Panc1 (cell line): Measurements from ENCODE around the gene RNF135. TPM values are rescaled to one million over a fixed set of nuclear protein-coding genes. Genes with fewer than 3 reads are reported as not detected.

ENCODE experiments used
- ATAC-seq: fragments of 200-7000 bp; cut with Tn5 transposase; 2 replicates; pipeline ENCODE4 v1.9.1; 2020; ENCODE audit warnings: mild to moderate bottlenecking, moderate library complexity
- BruUV-seq: library from RNA; stranded (reverse); fragments of 400-500 nt; replicated peaks from 2 replicates; lab custom pipeline; 2021; lab: Mats Ljungman, UMichigan
- CTCF ChIA-PET: fragments of 300-600 bp; sonication (Branson Sonifier 250); formaldehyde crosslinking; loops from one replicate; lab custom pipeline; 2022; ENCODE audit warnings: antibody characterized with exemption; lab: Charles Lee
- POLR2A ChIA-PET: fragments of 300-600 bp; sonication (Branson Sonifier 250); formaldehyde crosslinking; loops from one replicate; lab custom pipeline; 2022; ENCODE audit warnings: antibody characterized with exemption; lab: Charles Lee
- DNase-seq: peaks from one replicate; pipeline ENCODE4 v3.0.0-alpha.2; 2010; ENCODE audit warnings: low read depth, low spot score
- H3K27ac ChIP-seq: 2 replicates; pipeline ENCODE4 v1.5.1; 2011; ENCODE audit warnings: mild to moderate bottlenecking, low read length, inconsistent platforms
- H3K27me3 ChIP-seq: fragments of 200-500 bp; sonication (Bioruptor generic); 2 replicates; pipeline ENCODE4 v1.6.0; 2014; ENCODE audit warnings: low read length, inconsistent platforms; ENCODE audit not compliant: control insufficient read depth, insufficient read depth
- H3K36me3 ChIP-seq: fragments of 200-500 bp; sonication (Bioruptor generic); 2 replicates; pipeline ENCODE4 v1.5.1; 2014; ENCODE audit warnings: inconsistent platforms, mild to moderate bottlenecking, low read length, moderate library complexity; ENCODE audit not compliant: control insufficient read depth, insufficient read depth
- H3K4me1 ChIP-seq: 2 replicates; pipeline ENCODE4 v1.5.1; 2011; ENCODE audit warnings: inconsistent platforms, mild to moderate bottlenecking, low read length, moderate library complexity; ENCODE audit not compliant: control insufficient read depth, insufficient read depth
- H3K4me3 ChIP-seq, 2 experiments: 2 replicates each; pipeline ENCODE4 v1.5.1; 2011 to 2012; ENCODE audit warnings: low read depth in 2 of 2, low read length in 2 of 2, mild to moderate bottlenecking in 2 of 2, inconsistent platforms in 1 of 2, moderate library complexity in 1 of 2
- H3K9me3 ChIP-seq: fragments of 200-500 bp; sonication (Bioruptor generic); 2 replicates; pipeline ENCODE4 v1.5.1; 2014; ENCODE audit warnings: low read depth, mild to moderate bottlenecking, inconsistent platforms, low read length, moderate library complexity; ENCODE audit not compliant: control insufficient read depth, insufficient read depth
- POLR2AphosphoS5 ChIP-seq: IDR thresholded peaks from 2 replicates; pipeline ENCODE4 v1.6.1; 2012; ENCODE audit warnings: mild to moderate bottlenecking, low read depth, low read length, moderate library complexity
- SIN3A ChIP-seq: IDR thresholded peaks from 2 replicates; pipeline ENCODE4 v1.6.1; 2012; ENCODE audit warnings: low read depth, mild to moderate bottlenecking, low read length, moderate library complexity, borderline replicate concordance; ENCODE audit not compliant: insufficient read depth
- TCF7L2 ChIP-seq: IDR thresholded peaks from 2 replicates; pipeline ENCODE4 v1.6.1; 2011; ENCODE audit warnings: mild to moderate bottlenecking, low read depth, low read length, inconsistent platforms
- in situ Hi-C: cut with HindIII; loops from 2 replicates; pipeline ENCODE4 v1.10.0; 2016; ENCODE audit warnings: low sequenced_read_pairs, low pct_unique_long_range_greater_than_20kb
- intact Hi-C: fragments of 100-400 bp; cut with micrococcal nuclease; formaldehyde crosslinking; loops from one replicate; pipeline ENCODE4 v1.10.0; 2022; ENCODE audit not compliant: unreplicated experiment
- total RNA-seq: library from RNA; stranded (reverse); gene quantifications from one replicate; pipeline ENCODE4 v1.2.1, GENCODE V29; 2021; ENCODE audit not compliant: unreplicated experiment
- TF ChIP-seq, protein P1 (sequence below), 2 experiments: IDR thresholded peaks; 2 replicates each; pipeline ENCODE4 v1.6.1; 2011 to 2012; ENCODE audit warnings: low read depth in 2 of 2, control low read depth in 1 of 2, low read length in 1 of 2, mild to moderate bottlenecking in 1 of 2, moderate library complexity in 1 of 2; ENCODE audit not compliant: insufficient read depth in 1 of 2
- TF ChIP-seq, protein P2 (sequence below): fragments of 450-650 bp; IDR thresholded peaks from 2 replicates; pipeline ENCODE4 v1.5.1; 2017; ENCODE audit warnings: mild to moderate bottlenecking

RNF135 gene
- total RNA-seq, 1 experiment from 2014 or later, result 41.8 TPM

- no TSS peak for BruUV-seq
- CTCF ChIA-PET, result no interaction called here
- POLR2A ChIA-PET, result no interaction called here
- TF ChIP-seq, protein P1, sequence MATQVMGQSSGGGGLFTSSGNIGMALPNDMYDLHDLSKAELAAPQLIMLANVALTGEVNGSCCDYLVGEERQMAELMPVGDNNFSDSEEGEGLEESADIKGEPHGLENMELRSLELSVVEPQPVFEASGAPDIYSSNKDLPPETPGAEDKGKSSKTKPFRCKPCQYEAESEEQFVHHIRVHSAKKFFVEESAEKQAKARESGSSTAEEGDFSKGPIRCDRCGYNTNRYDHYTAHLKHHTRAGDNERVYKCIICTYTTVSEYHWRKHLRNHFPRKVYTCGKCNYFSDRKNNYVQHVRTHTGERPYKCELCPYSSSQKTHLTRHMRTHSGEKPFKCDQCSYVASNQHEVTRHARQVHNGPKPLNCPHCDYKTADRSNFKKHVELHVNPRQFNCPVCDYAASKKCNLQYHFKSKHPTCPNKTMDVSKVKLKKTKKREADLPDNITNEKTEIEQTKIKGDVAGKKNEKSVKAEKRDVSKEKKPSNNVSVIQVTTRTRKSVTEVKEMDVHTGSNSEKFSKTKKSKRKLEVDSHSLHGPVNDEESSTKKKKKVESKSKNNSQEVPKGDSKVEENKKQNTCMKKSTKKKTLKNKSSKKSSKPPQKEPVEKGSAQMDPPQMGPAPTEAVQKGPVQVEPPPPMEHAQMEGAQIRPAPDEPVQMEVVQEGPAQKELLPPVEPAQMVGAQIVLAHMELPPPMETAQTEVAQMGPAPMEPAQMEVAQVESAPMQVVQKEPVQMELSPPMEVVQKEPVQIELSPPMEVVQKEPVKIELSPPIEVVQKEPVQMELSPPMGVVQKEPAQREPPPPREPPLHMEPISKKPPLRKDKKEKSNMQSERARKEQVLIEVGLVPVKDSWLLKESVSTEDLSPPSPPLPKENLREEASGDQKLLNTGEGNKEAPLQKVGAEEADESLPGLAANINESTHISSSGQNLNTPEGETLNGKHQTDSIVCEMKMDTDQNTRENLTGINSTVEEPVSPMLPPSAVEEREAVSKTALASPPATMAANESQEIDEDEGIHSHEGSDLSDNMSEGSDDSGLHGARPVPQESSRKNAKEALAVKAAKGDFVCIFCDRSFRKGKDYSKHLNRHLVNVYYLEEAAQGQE (IDR thresholded peaks at IDR 0.05; ENCODE audit: insufficient read depth in 1 of 2, low read depth in 2 of 2, low read length in 1 of 2), result no peak
- TF ChIP-seq SIN3A (no peak), TCF7L2 (no peak), POLR2AphosphoS5 (no peak)
- TF ChIP-seq, protein P2, sequence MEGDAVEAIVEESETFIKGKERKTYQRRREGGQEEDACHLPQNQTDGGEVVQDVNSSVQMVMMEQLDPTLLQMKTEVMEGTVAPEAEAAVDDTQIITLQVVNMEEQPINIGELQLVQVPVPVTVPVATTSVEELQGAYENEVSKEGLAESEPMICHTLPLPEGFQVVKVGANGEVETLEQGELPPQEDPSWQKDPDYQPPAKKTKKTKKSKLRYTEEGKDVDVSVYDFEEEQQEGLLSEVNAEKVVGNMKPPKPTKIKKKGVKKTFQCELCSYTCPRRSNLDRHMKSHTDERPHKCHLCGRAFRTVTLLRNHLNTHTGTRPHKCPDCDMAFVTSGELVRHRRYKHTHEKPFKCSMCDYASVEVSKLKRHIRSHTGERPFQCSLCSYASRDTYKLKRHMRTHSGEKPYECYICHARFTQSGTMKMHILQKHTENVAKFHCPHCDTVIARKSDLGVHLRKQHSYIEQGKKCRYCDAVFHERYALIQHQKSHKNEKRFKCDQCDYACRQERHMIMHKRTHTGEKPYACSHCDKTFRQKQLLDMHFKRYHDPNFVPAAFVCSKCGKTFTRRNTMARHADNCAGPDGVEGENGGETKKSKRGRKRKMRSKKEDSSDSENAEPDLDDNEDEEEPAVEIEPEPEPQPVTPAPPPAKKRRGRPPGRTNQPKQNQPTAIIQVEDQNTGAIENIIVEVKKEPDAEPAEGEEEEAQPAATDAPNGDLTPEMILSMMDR, result no peak
- no peak for ATAC-seq
- no peak overlapping the region for H3K4me3 ChIP-seq
- DNase-seq, result no peak
- no peaks in the 10 kb centered on the region for H3K4me1 ChIP-seq
- H3K9me3 ChIP-seq, result no peaks in the 10 kb centered on the region
- no peaks in the 10 kb centered on the region for H3K27me3 ChIP-seq
- no peak overlapping the region for H3K27ac ChIP-seq
- in situ Hi-C loops (no loop called here), intact Hi-C loops (no loop called here)
- H3K36me3 ChIP-seq, result no peaks in the 10 kb centered on the region
Observed at GRCh38 chr17:30990458-30990857, 19.6 kb downstream of the RNF135 start.

DNA sequence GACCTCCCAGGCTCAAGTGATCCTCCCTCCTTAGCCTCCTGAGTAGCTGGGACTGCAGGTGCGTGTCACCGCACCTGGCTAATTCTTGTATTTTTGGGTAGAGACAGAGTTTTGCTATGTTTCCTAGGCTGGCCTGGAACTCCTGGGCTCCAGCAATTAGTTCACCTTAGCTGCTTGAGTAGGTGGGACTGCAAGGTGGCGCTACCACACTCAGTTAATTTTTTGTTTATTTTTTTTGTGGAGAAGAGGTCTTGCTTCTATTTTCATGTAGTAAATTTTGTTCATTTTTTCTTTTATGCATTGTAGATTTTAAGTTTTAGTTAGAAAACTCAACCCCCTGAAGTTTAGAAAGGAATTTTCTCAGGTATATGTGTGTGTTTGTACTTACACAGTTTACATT, 21.7 kb downstream of the RNF135 start:
- Histone ChIP-seq H3K27ac (no peak overlapping the region), H3K4me1 (no peaks in the 10 kb centered on the region), H3K4me3 (no peak overlapping the region), H3K27me3 (no peaks in the 10 kb centered on the region), H3K9me3 (no peaks in the 10 kb centered on the region), H3K36me3 (no peaks in the 10 kb centered on the region)
- ChIA-PET CTCF (no interaction called here), POLR2A (no interaction called here)
- intact Hi-C loops (no loop called here), in situ Hi-C loops (no loop called here)
- TF ChIP-seq SIN3A (no peak), POLR2AphosphoS5 (no peak), TCF7L2 (no peak)
- TF ChIP-seq, protein P2, result no peak
- TF ChIP-seq, protein P1 (IDR thresholded peaks at IDR 0.05; ENCODE audit: insufficient read depth in 1 of 2, low read depth in 2 of 2, low read length in 1 of 2), result no peak
- DNase-seq (no peak), ATAC-seq (no peak)
- BruUV-seq, result no TSS peak
